Measurements from ENCODE around the gene HPD.

Gene HPD

GRCh38 chr12:121827351-121828099 is 31.1 kb downstream of the HPD start:
- DNase-seq = no peak

GRCh38 chr12:121826318-121827150 is 32.1 kb downstream of the HPD start:
- no peak for DNase-seq

GRCh38 chr12:121825041-121825523 is 33.6 kb downstream of the HPD start:
- DNase-seq = no peak

DNA sequence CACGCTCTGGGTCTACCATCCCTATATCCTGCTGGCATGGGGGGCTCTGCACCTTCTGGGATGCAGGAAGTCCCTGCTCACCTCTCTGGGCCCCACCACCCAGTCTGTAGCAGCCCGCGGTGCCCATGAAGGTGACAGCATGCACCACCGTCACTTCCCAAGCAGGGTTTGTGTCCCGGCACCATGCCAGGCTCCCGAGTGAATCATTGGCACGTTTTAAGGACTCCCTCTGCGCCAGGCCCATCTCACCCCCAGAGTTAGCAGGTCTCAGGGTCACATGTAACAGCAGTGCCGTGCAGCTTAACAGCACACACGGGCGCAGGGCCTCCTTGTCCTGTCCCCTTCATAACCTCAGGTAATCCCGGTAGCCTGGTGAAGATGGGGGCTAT is 34.9 kb downstream of the HPD start:
- no peak for DNase-seq

DNA sequence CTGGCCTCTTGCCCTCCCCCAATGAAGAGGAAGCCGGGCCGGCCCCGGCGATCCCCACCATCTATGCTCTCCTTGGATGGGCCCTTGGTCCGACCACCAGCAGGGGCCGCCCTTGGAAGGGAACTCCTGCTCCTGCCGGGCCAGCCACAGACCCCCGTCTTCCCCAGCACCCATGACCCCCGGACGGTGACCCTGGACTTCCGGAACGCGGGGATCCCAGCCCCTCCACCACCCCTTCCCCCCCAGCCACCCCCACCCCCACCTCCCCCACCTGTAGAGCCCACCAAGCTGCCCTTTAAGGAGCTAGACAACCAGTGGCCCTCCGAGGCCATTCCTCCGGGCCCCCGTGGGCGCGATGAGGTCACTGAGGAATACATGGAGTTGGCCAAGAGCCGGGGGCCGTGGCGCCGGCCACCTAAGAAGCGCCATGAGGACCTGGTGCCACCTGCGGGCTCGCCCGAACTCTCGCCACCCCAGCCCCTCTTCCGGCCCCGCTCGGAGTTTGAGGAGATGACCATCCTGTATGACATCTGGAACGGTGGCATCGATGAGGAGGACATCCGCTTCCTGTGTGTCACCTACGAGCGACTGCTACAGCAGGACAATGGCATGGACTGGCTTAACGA is 35.4 kb downstream of the HPD start:
- DNase-seq = no peak

DNA sequence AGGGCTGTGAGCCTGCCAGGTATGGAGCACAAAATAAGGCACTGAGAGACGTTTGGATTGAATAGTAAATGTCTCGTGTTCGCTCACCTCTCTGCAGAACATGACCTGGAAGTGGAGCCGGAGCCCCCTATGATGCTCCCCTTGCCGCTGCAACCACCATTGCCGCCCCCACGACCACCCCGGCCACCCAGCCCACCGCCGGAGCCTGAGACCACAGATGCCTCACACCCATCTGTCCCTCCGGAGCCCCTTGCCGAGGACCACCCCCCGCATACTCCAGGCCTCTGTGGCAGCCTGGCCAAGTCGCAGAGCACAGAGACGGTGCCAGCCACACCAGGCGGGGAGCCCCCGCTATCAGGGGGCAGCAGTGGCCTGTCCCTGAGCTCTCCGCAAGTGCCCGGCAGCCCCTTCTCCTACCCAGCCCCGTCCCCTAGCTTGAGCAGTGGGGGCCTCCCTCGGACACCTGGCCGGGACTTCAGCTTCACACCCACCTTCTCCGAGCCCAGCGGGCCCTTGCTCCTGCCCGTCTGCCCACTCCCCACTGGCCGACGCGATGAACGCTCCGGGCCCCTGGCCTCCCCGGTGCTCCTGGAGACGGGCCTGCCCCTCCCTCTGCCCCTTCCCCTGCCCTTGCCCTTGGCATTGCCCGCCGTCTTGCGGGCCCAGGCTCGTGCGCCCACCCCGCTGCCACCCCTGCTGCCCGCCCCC is 36.1 kb downstream of the HPD start:
- no peak for DNase-seq

DNA sequence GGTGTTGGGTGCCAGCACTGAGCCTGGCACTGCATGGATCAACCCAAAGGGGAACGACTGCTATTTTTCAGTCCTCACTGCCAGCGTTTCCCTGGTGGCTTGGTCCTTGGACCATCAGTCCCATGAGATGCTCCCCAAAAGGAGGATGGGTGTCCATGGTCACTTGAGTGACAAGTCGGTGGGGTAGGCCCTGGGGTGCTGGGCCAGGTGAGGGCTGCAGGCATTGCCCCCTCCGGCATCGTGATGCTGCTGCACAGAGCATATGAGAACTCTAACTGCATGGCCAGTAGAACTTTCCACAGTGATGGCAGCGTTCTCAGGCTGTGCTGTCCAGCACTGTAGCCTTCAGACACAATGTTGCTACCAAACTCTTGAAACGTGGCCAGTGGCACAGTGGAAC is 38.6 kb downstream of the HPD start:
- no peak for DNase-seq

DNA sequence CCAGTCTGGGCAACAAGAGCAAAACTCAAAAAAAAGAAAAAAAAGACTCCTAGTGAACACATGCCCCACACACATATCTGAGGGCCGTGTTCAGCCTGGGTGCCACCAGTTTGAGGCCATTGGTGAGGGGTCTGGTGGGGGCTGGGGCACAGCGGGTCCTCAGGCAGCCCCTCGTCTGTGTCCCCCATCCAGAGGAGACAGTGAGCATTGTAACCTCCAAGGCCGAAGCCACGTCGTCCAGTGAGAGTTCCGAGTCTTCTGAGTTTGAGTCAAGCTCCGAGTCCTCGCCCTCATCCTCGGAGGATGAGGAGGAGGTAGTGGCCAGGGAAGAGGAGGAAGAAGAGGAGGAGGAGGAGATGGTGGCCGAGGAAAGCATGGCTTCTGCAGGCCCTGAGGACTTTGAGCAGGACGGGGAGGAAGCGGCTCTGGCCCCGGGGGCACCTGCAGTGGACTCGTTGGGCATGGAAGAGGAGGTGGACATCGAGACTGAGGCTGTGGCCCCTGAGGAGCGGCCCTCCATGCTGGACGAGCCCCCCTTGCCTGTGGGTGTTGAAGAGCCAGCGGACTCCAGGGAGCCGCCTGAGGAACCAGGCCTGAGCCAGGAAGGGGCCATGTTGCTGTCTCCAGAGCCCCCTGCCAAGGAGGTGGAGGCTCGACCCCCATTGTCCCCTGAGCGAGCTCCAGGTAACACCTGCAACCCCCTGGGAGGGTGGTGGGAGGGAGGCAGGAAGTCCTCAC is 39.3 kb downstream of the HPD start:
- DNase-seq = no peak

DNA sequence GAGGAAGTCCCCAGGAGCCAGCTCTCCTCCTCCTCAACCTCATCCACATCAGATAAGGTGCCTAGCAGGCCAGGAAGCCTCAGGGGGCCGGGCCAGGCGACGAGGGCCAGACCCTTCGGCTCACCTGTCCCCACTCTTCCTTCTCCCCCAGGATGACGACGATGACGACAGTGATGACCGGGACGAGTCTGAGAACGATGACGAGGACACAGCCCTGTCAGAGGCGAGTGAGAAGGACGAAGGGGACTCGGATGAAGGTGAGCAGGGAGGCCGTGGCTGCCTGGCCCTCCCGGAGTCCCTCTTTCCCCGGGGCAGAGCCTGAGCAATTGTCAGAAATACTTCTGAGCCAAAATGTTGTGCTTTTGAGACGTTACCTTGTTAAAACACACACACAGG is 41.0 kb downstream of the HPD start:
- no peak for DNase-seq

GRCh38 chr12:121816925-121817647 is 41.6 kb downstream of the HPD start:
- no peak for DNase-seq

GRCh38 chr12:121815263-121815662 is 43.4 kb downstream of the HPD start:
- DNase-seq = no peak

GRCh38 chr12:121814429-121815119 is 44.1 kb downstream of the HPD start:
- no peak for DNase-seq

GRCh38 chr12:121813951-121814350 is 44.7 kb downstream of the HPD start:
- DNase-seq = no peak

DNA sequence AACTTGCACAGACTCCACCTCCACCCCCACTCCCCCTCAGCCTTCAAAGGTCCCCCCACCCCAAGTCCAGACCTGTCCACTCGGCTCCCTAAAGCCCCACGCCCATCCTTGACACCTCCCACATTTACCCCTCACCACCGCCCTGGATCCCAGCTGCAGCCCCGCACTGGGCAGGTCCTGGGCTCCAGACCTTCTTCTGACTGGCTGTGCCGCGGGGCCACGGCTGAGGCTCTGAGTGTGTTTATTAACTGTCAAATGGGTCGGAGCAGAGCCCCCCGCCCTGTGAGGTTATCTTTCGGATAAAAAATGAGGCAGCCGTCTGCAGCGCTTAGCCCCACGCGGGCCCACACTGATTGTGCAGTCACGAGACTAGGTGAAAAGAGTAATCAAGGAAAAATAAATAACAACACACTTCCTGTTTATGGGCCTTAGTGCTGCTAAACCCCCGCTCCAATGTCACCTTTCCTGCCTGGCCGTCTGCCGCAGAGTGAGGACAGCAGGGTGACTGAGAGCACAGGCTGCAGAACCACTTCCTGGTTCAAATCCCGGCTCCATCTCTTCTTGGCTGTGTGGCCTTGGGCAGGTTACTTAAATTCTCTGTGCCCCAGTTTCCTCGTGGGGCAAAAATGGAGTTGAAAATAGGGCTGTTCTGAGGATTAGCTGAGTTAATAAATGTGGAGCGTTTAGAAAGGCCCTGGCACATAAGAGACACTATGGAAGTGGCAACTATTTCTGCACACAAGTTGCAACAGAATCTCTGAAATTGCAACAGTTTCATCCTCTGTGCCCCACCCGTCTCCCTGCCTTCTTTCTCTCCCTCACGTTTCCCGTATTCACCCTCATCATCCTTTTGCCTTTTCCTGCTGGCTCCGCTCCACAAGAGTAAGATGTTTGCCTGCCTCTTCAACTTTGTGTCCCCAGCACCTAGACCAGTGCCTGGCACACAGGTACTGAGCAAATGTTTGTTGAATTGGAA is 45.5 kb downstream of the HPD start:
- DNase-seq = no peak

- DNase-seq = no peak
These were observed 46.3 kb downstream of the HPD start for GRCh38 chr12:121812320-121812871.

DNA sequence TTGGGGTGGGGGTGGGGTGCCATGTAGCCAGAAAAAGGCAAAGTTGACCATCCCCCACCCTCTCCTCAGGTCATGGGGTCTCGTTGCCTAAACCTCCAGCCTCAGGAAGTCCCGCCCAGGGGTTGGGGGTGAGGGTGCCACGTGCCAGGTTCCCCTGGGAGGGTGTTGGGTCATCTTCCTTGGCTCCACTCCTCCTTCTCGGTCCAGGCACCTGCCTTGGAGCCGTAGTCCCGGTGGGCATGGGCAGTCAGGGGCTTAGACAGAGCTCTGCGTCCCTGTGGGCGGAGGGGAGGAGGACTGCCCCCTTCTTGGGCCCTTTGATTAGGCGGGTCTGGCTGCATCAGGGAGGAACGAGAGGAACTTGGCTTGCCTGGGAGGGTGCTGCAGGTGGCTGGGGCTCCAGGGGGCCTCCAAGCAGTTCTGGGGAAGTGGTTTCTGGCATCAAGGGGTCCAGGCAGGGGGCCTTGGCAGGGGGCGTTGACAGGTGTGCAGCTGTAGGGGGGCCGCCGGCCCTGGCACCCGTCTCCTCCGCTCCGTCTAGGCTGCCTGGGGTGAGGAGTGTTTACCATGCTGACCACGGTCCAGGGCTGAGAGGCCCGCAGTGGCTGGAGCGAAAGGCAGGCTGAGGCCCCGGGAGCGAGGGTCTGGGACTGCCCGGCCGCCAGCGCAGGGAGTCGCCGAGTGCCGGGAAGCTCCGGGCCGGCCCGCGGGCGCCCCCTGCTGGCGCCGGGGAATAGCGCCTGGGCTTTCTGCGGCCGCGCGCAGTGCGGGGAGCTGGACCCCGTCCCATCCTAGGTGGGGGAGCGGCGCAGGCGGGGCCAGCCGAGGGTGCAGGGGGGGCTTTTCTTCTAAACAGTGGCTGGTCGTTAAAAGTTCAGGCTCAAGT is 47.0 kb downstream of the HPD start:
- DNase-seq = peak; percentile 60

- DNase-seq = no peak
These were observed 47.7 kb downstream of the HPD start for GRCh38 chr12:121810833-121811433.
